GM12878 (cell line): ENCODE data around the gene PYGM.

ENCODE experiments used
- CREB1 ChIP-seq: IDR thresholded peaks from 2 replicates; pipeline ENCODE4 v1.6.1; 2012; ENCODE audit warnings: low read depth, mild to moderate bottlenecking, inconsistent platforms
- EP300 ChIP-seq, 2 experiments: fragments of 150-350 bp in 1 of 2; IDR thresholded peaks; 2 replicates each; pipeline ENCODE4 v1.6.1; 2011 to 2012; ENCODE audit warnings: low read depth in 2 of 2, low read length in 2 of 2, borderline replicate concordance in 1 of 2, improper control_type of control experiment in 1 of 2, inconsistent platforms in 1 of 2; ENCODE audit not compliant: control insufficient read depth in 1 of 2
- EZH2 ChIP-seq: IDR thresholded peaks from 2 replicates; pipeline ENCODE4 v1.6.1; 2012; ENCODE audit warnings: low read depth, mild to moderate bottlenecking, control low read depth, inconsistent platforms, low read length, borderline replicate concordance; ENCODE audit not compliant: control insufficient read depth
- NFXL1 ChIP-seq: fragments of 450-650 bp; IDR thresholded peaks from 2 replicates; pipeline ENCODE4 v1.6.1; 2017; ENCODE audit warnings: antibody characterized with exemption, mild to moderate bottlenecking, borderline replicate concordance
- POLR2A ChIP-seq: IDR thresholded peaks from 2 replicates; pipeline ENCODE4 v1.6.1; 2011; ENCODE audit warnings: low read depth, mild to moderate bottlenecking, low read length
- SMC3 ChIP-seq: IDR thresholded peaks from 2 replicates; pipeline ENCODE4 v1.6.1; 2011; ENCODE audit warnings: low read length, improper control_type of control experiment, borderline replicate concordance
- TAF1 ChIP-seq: IDR thresholded peaks from 2 replicates; pipeline ENCODE4 v1.6.1; 2011; ENCODE audit warnings: mild to moderate bottlenecking, low read depth, low read length, borderline replicate concordance
- TF ChIP-seq, protein P1 (sequence below), 3 experiments: IDR thresholded peaks in 2 of 3; conservative IDR thresholded peaks in 1 of 3; 2 replicates each; pipeline ENCODE4 v1.5.1; 2011; ENCODE audit warnings: low read depth in 3 of 3, low read length in 3 of 3, mild to moderate bottlenecking in 3 of 3, control low read depth in 2 of 3, moderate library complexity in 2 of 3, inconsistent platforms in 1 of 3, mixed read lengths in 1 of 3; ENCODE audit not compliant: control insufficient read depth in 2 of 3, insufficient read depth in 1 of 3; ENCODE audit errors: extremely low read depth in 1 of 3
- TF ChIP-seq, protein P2 (sequence below): fragments of 450-650 bp; formaldehyde crosslinking; IDR thresholded peaks from 2 replicates; pipeline ENCODE4 v1.5.0; 2022; ENCODE audit warnings: mild to moderate bottlenecking, missing genetic modification characterization
- TF ChIP-seq, protein P3 (sequence below): IDR thresholded peaks from 2 replicates; pipeline ENCODE4 v1.6.1; 2012; ENCODE audit warnings: mild to moderate bottlenecking, low read depth, low read length
- TF ChIP-seq, protein P4 (sequence below): fragments of 450-650 bp; IDR thresholded peaks from 2 replicates; pipeline ENCODE4 v1.6.1; 2018; ENCODE audit warnings: mild to moderate bottlenecking, low read depth, moderate library complexity; ENCODE audit not compliant: partially characterized antibody

DNA sequence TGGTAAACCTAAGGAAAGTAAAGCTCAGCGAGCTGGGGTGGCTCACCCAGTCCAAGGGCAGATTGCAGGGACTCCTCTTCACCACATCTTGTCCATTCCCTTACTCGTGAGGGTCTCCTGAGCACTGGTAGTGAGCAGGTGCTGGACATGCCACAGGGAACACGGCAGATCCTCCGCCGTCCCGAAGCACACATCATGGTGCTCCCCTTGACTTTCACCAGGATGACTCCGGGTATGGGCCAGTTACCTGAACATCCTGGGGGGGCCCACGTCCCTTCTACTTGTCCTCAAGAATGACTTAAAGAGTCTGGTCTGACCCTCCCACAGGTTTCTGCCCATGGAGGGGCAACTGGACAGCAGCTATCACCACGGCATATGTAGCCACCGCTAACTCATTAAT lies 26.5 kb upstream of the PYGM start:
- TF ChIP-seq, protein P1, sequence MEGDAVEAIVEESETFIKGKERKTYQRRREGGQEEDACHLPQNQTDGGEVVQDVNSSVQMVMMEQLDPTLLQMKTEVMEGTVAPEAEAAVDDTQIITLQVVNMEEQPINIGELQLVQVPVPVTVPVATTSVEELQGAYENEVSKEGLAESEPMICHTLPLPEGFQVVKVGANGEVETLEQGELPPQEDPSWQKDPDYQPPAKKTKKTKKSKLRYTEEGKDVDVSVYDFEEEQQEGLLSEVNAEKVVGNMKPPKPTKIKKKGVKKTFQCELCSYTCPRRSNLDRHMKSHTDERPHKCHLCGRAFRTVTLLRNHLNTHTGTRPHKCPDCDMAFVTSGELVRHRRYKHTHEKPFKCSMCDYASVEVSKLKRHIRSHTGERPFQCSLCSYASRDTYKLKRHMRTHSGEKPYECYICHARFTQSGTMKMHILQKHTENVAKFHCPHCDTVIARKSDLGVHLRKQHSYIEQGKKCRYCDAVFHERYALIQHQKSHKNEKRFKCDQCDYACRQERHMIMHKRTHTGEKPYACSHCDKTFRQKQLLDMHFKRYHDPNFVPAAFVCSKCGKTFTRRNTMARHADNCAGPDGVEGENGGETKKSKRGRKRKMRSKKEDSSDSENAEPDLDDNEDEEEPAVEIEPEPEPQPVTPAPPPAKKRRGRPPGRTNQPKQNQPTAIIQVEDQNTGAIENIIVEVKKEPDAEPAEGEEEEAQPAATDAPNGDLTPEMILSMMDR (IDR thresholded peaks at IDR 0.05 in 2 of 3, conservative IDR thresholded peaks at IDR 0.05 in 1 of 3; ENCODE audit: control insufficient read depth in 2 of 3, extremely low read depth in 1 of 3, insufficient read depth in 1 of 3, low read depth in 3 of 3, low read length in 3 of 3): no peak
- no peak for TF ChIP-seq CREB1
- no peak for TF ChIP-seq TAF1
- no peak for TF ChIP-seq EP300 (IDR thresholded peaks at IDR 0.05; ENCODE audit: borderline replicate concordance in 1 of 2, control insufficient read depth in 1 of 2, low read depth in 2 of 2, low read length in 2 of 2)
- no peak for TF ChIP-seq EZH2
- TF ChIP-seq SMC3: no peak
- no peak for TF ChIP-seq POLR2A
- TF ChIP-seq NFXL1: no peak
- TF ChIP-seq, protein P2, sequence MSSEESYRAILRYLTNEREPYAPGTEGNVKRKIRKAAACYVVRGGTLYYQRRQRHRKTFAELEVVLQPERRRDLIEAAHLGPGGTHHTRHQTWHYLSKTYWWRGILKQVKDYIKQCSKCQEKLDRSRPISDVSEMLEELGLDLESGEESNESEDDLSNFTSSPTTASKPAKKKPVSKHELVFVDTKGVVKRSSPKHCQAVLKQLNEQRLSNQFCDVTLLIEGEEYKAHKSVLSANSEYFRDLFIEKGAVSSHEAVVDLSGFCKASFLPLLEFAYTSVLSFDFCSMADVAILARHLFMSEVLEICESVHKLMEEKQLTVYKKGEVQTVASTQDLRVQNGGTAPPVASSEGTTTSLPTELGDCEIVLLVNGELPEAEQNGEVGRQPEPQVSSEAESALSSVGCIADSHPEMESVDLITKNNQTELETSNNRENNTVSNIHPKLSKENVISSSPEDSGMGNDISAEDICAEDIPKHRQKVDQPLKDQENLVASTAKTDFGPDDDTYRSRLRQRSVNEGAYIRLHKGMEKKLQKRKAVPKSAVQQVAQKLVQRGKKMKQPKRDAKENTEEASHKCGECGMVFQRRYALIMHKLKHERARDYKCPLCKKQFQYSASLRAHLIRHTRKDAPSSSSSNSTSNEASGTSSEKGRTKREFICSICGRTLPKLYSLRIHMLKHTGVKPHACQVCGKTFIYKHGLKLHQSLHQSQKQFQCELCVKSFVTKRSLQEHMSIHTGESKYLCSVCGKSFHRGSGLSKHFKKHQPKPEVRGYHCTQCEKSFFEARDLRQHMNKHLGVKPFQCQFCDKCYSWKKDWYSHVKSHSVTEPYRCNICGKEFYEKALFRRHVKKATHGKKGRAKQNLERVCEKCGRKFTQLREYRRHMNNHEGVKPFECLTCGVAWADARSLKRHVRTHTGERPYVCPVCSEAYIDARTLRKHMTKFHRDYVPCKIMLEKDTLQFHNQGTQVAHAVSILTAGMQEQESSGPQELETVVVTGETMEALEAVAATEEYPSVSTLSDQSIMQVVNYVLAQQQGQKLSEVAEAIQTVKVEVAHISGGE: no peak
- TF ChIP-seq, protein P3, sequence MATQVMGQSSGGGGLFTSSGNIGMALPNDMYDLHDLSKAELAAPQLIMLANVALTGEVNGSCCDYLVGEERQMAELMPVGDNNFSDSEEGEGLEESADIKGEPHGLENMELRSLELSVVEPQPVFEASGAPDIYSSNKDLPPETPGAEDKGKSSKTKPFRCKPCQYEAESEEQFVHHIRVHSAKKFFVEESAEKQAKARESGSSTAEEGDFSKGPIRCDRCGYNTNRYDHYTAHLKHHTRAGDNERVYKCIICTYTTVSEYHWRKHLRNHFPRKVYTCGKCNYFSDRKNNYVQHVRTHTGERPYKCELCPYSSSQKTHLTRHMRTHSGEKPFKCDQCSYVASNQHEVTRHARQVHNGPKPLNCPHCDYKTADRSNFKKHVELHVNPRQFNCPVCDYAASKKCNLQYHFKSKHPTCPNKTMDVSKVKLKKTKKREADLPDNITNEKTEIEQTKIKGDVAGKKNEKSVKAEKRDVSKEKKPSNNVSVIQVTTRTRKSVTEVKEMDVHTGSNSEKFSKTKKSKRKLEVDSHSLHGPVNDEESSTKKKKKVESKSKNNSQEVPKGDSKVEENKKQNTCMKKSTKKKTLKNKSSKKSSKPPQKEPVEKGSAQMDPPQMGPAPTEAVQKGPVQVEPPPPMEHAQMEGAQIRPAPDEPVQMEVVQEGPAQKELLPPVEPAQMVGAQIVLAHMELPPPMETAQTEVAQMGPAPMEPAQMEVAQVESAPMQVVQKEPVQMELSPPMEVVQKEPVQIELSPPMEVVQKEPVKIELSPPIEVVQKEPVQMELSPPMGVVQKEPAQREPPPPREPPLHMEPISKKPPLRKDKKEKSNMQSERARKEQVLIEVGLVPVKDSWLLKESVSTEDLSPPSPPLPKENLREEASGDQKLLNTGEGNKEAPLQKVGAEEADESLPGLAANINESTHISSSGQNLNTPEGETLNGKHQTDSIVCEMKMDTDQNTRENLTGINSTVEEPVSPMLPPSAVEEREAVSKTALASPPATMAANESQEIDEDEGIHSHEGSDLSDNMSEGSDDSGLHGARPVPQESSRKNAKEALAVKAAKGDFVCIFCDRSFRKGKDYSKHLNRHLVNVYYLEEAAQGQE: no peak
- TF ChIP-seq, protein P4, sequence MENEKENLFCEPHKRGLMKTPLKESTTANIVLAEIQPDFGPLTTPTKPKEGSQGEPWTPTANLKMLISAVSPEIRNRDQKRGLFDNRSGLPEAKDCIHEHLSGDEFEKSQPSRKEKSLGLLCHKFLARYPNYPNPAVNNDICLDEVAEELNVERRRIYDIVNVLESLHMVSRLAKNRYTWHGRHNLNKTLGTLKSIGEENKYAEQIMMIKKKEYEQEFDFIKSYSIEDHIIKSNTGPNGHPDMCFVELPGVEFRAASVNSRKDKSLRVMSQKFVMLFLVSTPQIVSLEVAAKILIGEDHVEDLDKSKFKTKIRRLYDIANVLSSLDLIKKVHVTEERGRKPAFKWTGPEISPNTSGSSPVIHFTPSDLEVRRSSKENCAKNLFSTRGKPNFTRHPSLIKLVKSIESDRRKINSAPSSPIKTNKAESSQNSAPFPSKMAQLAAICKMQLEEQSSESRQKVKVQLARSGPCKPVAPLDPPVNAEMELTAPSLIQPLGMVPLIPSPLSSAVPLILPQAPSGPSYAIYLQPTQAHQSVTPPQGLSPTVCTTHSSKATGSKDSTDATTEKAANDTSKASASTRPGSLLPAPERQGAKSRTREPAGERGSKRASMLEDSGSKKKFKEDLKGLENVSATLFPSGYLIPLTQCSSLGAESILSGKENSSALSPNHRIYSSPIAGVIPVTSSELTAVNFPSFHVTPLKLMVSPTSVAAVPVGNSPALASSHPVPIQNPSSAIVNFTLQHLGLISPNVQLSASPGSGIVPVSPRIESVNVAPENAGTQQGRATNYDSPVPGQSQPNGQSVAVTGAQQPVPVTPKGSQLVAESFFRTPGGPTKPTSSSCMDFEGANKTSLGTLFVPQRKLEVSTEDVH: no peak
